Neural progenitor cell (in vitro differentiated cells): ENCODE data around the gene CYTL1. TPM values are rescaled to one million over a fixed set of nuclear protein-coding genes. Genes with fewer than 3 reads are reported as not detected.

ENCODE experiments used
- DNase-seq: peaks from one replicate; pipeline ENCODE4 v3.0.0-alpha.2; 2016; ENCODE audit warnings: low spot score
- H2AFZ ChIP-seq: fragments of 200-600 bp; sonication (generic); replicated peaks from 2 replicates; pipeline ENCODE4 v1.6.1; 2016; ENCODE audit warnings: antibody characterized with exemption
- H3F3A ChIP-seq: fragments of 200-600 bp; sonication (generic); 2 replicates; pipeline ENCODE4 v1.6.1; 2016; ENCODE audit warnings: antibody characterized with exemption, low read depth
- H3K27ac ChIP-seq: fragments of 200-600 bp; sonication (generic); 2 replicates; pipeline ENCODE4 v1.5.1; 2016; ENCODE audit warnings: mild to moderate bottlenecking
- H3K27me3 ChIP-seq: fragments of 200-600 bp; sonication (generic); 2 replicates; pipeline ENCODE4 v1.6.1; 2016; ENCODE audit warnings: mild to moderate bottlenecking, moderate library complexity
- H3K36me3 ChIP-seq: fragments of 200-600 bp; sonication (generic); 2 replicates; pipeline ENCODE4 v1.5.1; 2016
- H3K4me1 ChIP-seq: fragments of 200-600 bp; sonication (generic); 2 replicates; pipeline ENCODE4 v1.6.1; 2016; ENCODE audit warnings: mixed run types
- H3K4me2 ChIP-seq: fragments of 200-600 bp; sonication (generic); 2 replicates; pipeline ENCODE4 v1.6.1; 2016
- H3K4me3 ChIP-seq: fragments of 200-600 bp; sonication (generic); 2 replicates; pipeline ENCODE4 v1.5.1; 2016
- H3K79me2 ChIP-seq: fragments of 200-600 bp; sonication (generic); 2 replicates; pipeline ENCODE4 v1.6.1; 2016; ENCODE audit warnings: low read depth
- H3K9ac ChIP-seq: fragments of 200-600 bp; sonication (generic); 2 replicates; pipeline ENCODE4 v1.6.1; 2016
- H3K9me3 ChIP-seq: fragments of 200-600 bp; sonication (generic); 2 replicates; pipeline ENCODE4 v1.5.1; 2016; ENCODE audit warnings: low read depth
- H4K20me1 ChIP-seq: fragments of 200-600 bp; sonication (generic); 2 replicates; pipeline ENCODE4 v1.6.1; 2016; ENCODE audit warnings: low read depth
- H3K27ac Mint-ChIP-seq: 3 replicates; pipeline ENCODE4 v1.8.0; 2021; ENCODE audit warnings: mixed read lengths
- H3K27me3 Mint-ChIP-seq: 2 replicates; pipeline ENCODE4 v1.8.0; 2022; ENCODE audit warnings: low read depth, mild to moderate bottlenecking, inconsistent platforms, moderate library complexity, mixed read lengths; ENCODE audit not compliant: insufficient read depth
- H3K36me3 Mint-ChIP-seq: 3 replicates; pipeline ENCODE4 v1.8.0; 2021; ENCODE audit warnings: mixed read lengths
- H3K4me1 Mint-ChIP-seq: 3 replicates; pipeline ENCODE4 v1.8.0; 2021; ENCODE audit warnings: mixed read lengths
- H3K4me3 Mint-ChIP-seq: 3 replicates; pipeline ENCODE4 v1.8.0; 2021; ENCODE audit warnings: mild to moderate bottlenecking, moderate library complexity, mixed read lengths
- H3K9me3 Mint-ChIP-seq: 3 replicates; pipeline ENCODE4 v1.8.0; 2020; ENCODE audit warnings: mixed read lengths
- EZH2 ChIP-seq: fragments of 200-600 bp; sonication (generic); IDR thresholded peaks from 2 replicates; pipeline ENCODE4 v1.6.1; 2017; ENCODE audit warnings: antibody characterized with exemption, mild to moderate bottlenecking, moderate library complexity
- EZH2phosphoT487 ChIP-seq: fragments of 200-600 bp; sonication (generic); IDR thresholded peaks from 2 replicates; pipeline ENCODE4 v1.6.1; 2017; ENCODE audit warnings: antibody characterized with exemption
- total RNA-seq: library from RNA; depleted of rRNA; stranded (reverse); fragments of >200 nt; gene quantifications from 2 replicates; pipeline ENCODE4 v1.2.3, GENCODE V29; 2015; ENCODE audit warnings: low replicate concordance
- TF ChIP-seq, protein P1 (sequence below): fragments of 200-600 bp; sonication (generic); IDR thresholded peaks from 2 replicates; pipeline ENCODE4 v1.5.1; 2017; ENCODE audit warnings: antibody characterized with exemption, mild to moderate bottlenecking

CYTL1 gene
- total RNA-seq, 1 donor from 2014 or later, result 3.1 TPM

GRCh38 chr4:4991541-4992099, 27.6 kb downstream of the CYTL1 start:
- Histone ChIP-seq H4K20me1 (no peaks in the 10 kb centered on the region), H3K9me3 (no peaks in the 10 kb centered on the region), H3K4me2 (no peak overlapping the region), H3K4me3 (no peak overlapping the region), H3K4me1 (no peaks in the 10 kb centered on the region), H3K9ac (no peak overlapping the region), H2AFZ (no peak overlapping the region), H3K27me3 (peaks cover 5% of the 10 kb centered on the region), H3F3A (no peaks in the 10 kb centered on the region), H3K36me3 (no peaks in the 10 kb centered on the region), H3K27ac (no peak overlapping the region), H3K79me2 (no peaks in the 10 kb centered on the region)
- no peak overlapping the region for H3K4me3 Mint-ChIP-seq
- peaks cover 1% of the 10 kb centered on the region for H3K9me3 Mint-ChIP-seq
- DNase-seq, result no peak
- no peak for TF ChIP-seq EZH2
- TF ChIP-seq EZH2phosphoT487, result no peak
- TF ChIP-seq, protein P1, sequence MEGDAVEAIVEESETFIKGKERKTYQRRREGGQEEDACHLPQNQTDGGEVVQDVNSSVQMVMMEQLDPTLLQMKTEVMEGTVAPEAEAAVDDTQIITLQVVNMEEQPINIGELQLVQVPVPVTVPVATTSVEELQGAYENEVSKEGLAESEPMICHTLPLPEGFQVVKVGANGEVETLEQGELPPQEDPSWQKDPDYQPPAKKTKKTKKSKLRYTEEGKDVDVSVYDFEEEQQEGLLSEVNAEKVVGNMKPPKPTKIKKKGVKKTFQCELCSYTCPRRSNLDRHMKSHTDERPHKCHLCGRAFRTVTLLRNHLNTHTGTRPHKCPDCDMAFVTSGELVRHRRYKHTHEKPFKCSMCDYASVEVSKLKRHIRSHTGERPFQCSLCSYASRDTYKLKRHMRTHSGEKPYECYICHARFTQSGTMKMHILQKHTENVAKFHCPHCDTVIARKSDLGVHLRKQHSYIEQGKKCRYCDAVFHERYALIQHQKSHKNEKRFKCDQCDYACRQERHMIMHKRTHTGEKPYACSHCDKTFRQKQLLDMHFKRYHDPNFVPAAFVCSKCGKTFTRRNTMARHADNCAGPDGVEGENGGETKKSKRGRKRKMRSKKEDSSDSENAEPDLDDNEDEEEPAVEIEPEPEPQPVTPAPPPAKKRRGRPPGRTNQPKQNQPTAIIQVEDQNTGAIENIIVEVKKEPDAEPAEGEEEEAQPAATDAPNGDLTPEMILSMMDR, result no peak
- peaks cover 19% of the 10 kb centered on the region for H3K27me3 Mint-ChIP-seq
- H3K27ac Mint-ChIP-seq, result no peak overlapping the region
- peaks cover 2% of the 10 kb centered on the region for H3K4me1 Mint-ChIP-seq
- H3K36me3 Mint-ChIP-seq, result no peaks in the 10 kb centered on the region

DNA sequence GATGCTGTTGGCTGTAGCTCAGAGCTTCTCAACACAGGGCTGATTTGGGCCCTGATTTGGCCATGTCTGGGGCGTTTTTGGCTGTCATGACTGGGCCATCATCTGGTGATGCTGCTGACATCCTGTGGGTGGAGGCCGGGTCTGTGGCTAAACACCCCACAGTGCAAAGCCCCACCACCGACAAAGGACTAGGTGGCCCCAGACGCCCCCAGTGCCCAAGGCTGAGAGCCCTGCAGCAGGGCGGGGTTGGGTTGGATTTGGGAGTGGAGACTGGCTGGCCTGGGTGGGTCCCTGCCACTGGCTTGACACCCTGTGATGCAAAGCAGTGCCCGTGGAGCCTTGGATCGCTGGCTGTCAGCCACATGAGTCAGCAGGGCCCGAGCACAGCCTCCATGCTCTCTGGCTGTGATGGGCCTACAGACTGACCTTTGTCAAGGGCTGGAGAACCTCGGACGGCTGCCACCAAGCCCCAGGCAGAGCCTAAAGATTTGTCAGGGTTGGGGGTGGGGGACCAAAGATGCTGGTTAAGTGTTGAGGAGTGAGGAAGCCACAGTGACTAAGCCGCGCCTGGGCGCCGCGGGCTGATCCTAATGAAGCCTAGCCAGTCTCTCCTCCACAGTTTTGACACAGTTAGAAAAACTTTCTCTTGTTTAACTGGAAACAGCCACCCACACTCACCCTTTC, 28.3 kb downstream of the CYTL1 start:
- no peak overlapping the region for H3K4me2 ChIP-seq
- no peak for DNase-seq
- no peaks in the 10 kb centered on the region for H3F3A ChIP-seq
- H3K27me3 Mint-ChIP-seq, result peaks cover 17% of the 10 kb centered on the region
- no peaks in the 10 kb centered on the region for H3K36me3 Mint-ChIP-seq
- peaks cover 2% of the 10 kb centered on the region for H3K9me3 Mint-ChIP-seq
- no peak overlapping the region for H3K27ac ChIP-seq
- H3K27me3 ChIP-seq, result peaks cover 5% of the 10 kb centered on the region
- H3K27ac Mint-ChIP-seq, result no peak overlapping the region
- no peaks in the 10 kb centered on the region for H4K20me1 ChIP-seq
- H3K4me3 Mint-ChIP-seq, result no peak overlapping the region
- H3K79me2 ChIP-seq, result no peaks in the 10 kb centered on the region
- H2AFZ ChIP-seq, result no peak overlapping the region
- TF ChIP-seq EZH2 (no peak), EZH2phosphoT487 (no peak)
- TF ChIP-seq, protein P1, result no peak
- peaks cover 2% of the 10 kb centered on the region for H3K4me1 Mint-ChIP-seq
- H3K4me3 ChIP-seq, result no peak overlapping the region
- no peaks in the 10 kb centered on the region for H3K36me3 ChIP-seq
- no peak overlapping the region for H3K9ac ChIP-seq
- no peaks in the 10 kb centered on the region for H3K4me1 ChIP-seq
- H3K9me3 ChIP-seq, result no peaks in the 10 kb centered on the region

DNA sequence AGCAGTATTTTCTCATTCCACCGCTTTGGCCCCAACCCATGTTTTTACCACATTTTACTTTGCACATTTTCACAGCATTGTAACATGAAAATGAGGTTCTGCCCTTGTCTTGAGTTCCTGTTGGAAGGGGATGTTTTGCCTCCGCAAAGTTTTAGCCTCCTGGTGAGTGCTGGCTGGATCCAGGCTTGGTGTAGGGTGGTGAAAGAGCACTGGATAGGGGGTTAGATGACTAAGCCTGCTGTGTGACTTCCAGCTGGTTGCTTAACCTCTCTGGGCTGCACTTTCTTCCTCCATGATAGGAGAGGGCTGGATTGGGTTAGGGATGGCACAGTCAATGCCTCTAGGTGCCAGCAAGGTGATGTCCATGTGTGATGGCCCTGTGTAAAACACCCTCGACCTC, 28.9 kb downstream of the CYTL1 start:
- Histone ChIP-seq H3K4me3 (no peak overlapping the region), H3K9me3 (no peaks in the 10 kb centered on the region), H2AFZ (no peak overlapping the region), H4K20me1 (no peaks in the 10 kb centered on the region), H3K4me2 (no peak overlapping the region), H3K4me1 (no peaks in the 10 kb centered on the region), H3K27me3 (no peaks in the 10 kb centered on the region), H3K27ac (no peak overlapping the region), H3K36me3 (no peaks in the 10 kb centered on the region), H3K79me2 (no peaks in the 10 kb centered on the region), H3F3A (no peaks in the 10 kb centered on the region), H3K9ac (no peak overlapping the region)
- Mint-ChIP-seq H3K27ac (no peak overlapping the region), H3K27me3 (peaks cover 17% of the 10 kb centered on the region), H3K9me3 (peaks cover 2% of the 10 kb centered on the region), H3K4me1 (peaks cover 2% of the 10 kb centered on the region), H3K4me3 (no peak overlapping the region), H3K36me3 (no peaks in the 10 kb centered on the region)
- TF ChIP-seq, protein P1, result no peak
- no peak for TF ChIP-seq EZH2phosphoT487
- TF ChIP-seq EZH2, result no peak
- DNase-seq, result no peak
